GM12878 (cell line): Measurements from ENCODE around the gene HHIPL1. TPM values are rescaled to one million over a fixed set of nuclear protein-coding genes. Genes with fewer than 3 reads are reported as not detected.
A peak's percentile ranks its signal among the peaks of the same experiment; 100 is the strongest.

ENCODE experiments used
- ATAC-seq: fragments of 200-7000 bp; cut with Tn5 transposase; 3 replicates; pipeline ENCODE4 v1.9.1; 2020; ENCODE audit warnings: mild to moderate bottlenecking, moderate library complexity
- BruUV-seq: library from RNA; stranded (reverse); fragments of 400-500 nt; replicated peaks from 2 replicates; lab custom pipeline; 2021; lab: Mats Ljungman, UMichigan
- CTCF ChIA-PET: fragments of 300-600 bp; sonication (Branson Sonifier 250); formaldehyde crosslinking; extraction: SDS; loops from one replicate; lab custom pipeline; 2021; ENCODE audit warnings: inconsistent platforms; lab: Yijun Ruan, JAX
- POLR2A ChIA-PET: fragments of 350-600 bp; formaldehyde crosslinking; extraction: SDS; loops from one replicate; lab custom pipeline; 2021; ENCODE audit warnings: inconsistent platforms; lab: Charles Lee
- RAD21 ChIA-PET: fragments of 300-600 bp; sonication (Branson Sonifier 250); formaldehyde crosslinking; loops from one replicate; lab custom pipeline; 2023; ENCODE audit warnings: antibody characterized with exemption; ENCODE audit not compliant: unreplicated experiment; lab: Charles Lee
- SMC1A ChIA-PET: fragments of 300-600 bp; sonication (Branson Sonifier 250); formaldehyde crosslinking; loops from one replicate; lab custom pipeline; 2023; ENCODE audit not compliant: unreplicated experiment, uncharacterized antibody; lab: Charles Lee
- DNase-seq: peaks from one replicate; pipeline ENCODE4 v3.0.0-alpha.2; 2011; ENCODE audit warnings: low read depth, low spot score
- FAIRE-seq: peaks from 3 replicates; lab custom pipeline; 2011; peaks lifted over from hg19 to GRCh38; lab: Jason Lieb, UNC
- H2AFZ ChIP-seq: 2 replicates; pipeline ENCODE4 v1.6.0; 2011; ENCODE audit warnings: low read depth, low read length, control low read depth; ENCODE audit not compliant: control insufficient read depth
- H3K27ac ChIP-seq: 2 replicates; pipeline ENCODE4 v1.5.1; 2011; ENCODE audit warnings: control low read depth; ENCODE audit not compliant: control insufficient read depth, insufficient read depth
- H3K27me3 ChIP-seq, 2 experiments: replicated peaks in 1 of 2; 2 replicates each; pipeline versions ENCODE4 v1.6.0 to v1.6.1; 2011; ENCODE audit warnings: low read length in 1 of 2; ENCODE audit not compliant: control insufficient read depth in 2 of 2, insufficient read depth in 2 of 2
- H3K36me3 ChIP-seq, 2 experiments: 2 replicates each; pipeline ENCODE4 v1.5.1; 2011; ENCODE audit warnings: low read length in 1 of 2; ENCODE audit not compliant: control insufficient read depth in 2 of 2, insufficient read depth in 2 of 2
- H3K4me1 ChIP-seq: 2 replicates; pipeline ENCODE4 v1.6.1; 2011; ENCODE audit warnings: mild to moderate bottlenecking, low read length, moderate library complexity, mixed read lengths; ENCODE audit not compliant: control insufficient read depth, insufficient read depth
- H3K4me2 ChIP-seq: 2 replicates; pipeline ENCODE4 v1.6.0; 2011; ENCODE audit warnings: control low read depth; ENCODE audit not compliant: control insufficient read depth, insufficient read depth
- H3K4me3 ChIP-seq: fragments of 200-600 bp; sonication (generic); 2 replicates; pipeline ENCODE4 v1.5.1; 2016
- H3K79me2 ChIP-seq: 2 replicates; pipeline ENCODE4 v1.6.0; 2011; ENCODE audit warnings: low read length; ENCODE audit not compliant: control insufficient read depth, insufficient read depth
- H3K9ac ChIP-seq: 2 replicates; pipeline ENCODE4 v1.8.0; 2011; ENCODE audit warnings: low read length, control low read depth, mixed read lengths; ENCODE audit not compliant: control insufficient read depth, insufficient read depth
- H3K9me3 ChIP-seq: replicated peaks from 3 replicates; pipeline ENCODE4 v1.5.1; 2011; ENCODE audit warnings: mild to moderate bottlenecking, low read length; ENCODE audit not compliant: control insufficient read depth, insufficient read depth
- H4K20me1 ChIP-seq: 2 replicates; pipeline ENCODE4 v1.6.0; 2011; ENCODE audit not compliant: control insufficient read depth, insufficient read depth
- BHLHE40 ChIP-seq, 2 experiments: fragments of 450-650 bp in 1 of 2; IDR thresholded peaks; 2 replicates each; pipeline ENCODE4 v1.6.1; 2011 to 2017; ENCODE audit warnings: low read depth in 2 of 2, borderline replicate concordance in 1 of 2, improper control_type of control experiment in 1 of 2, low read length in 1 of 2, mild to moderate bottlenecking in 1 of 2
- CREB1 ChIP-seq: IDR thresholded peaks from 2 replicates; pipeline ENCODE4 v1.6.1; 2012; ENCODE audit warnings: low read depth, mild to moderate bottlenecking, inconsistent platforms
- DPF2 ChIP-seq: fragments of 450-650 bp; IDR thresholded peaks from 2 replicates; pipeline ENCODE4 v1.6.1; 2017; ENCODE audit warnings: mild to moderate bottlenecking
- EED ChIP-seq: sonication (generic); IDR thresholded peaks from 2 replicates; pipeline ENCODE4 v1.6.1; 2016; ENCODE audit warnings: antibody characterized with exemption, low read depth
- GATAD2B ChIP-seq: fragments of 450-650 bp; conservative IDR thresholded peaks from 2 replicates; pipeline ENCODE4 v1.6.1; 2017; ENCODE audit warnings: low read depth, mild to moderate bottlenecking, moderate library complexity
- IKZF1 ChIP-seq: fragments of 450-650 bp; conservative IDR thresholded peaks from 2 replicates; pipeline ENCODE4 v1.6.1; 2017; ENCODE audit warnings: antibody characterized with exemption, mild to moderate bottlenecking
- IKZF2 ChIP-seq, 2 experiments: fragments of 450-650 bp; IDR thresholded peaks; 2 replicates each; pipeline ENCODE4 v1.6.1; 2017; ENCODE audit warnings: mild to moderate bottlenecking in 2 of 2, moderate library complexity in 2 of 2
- KAT2A ChIP-seq: conservative IDR thresholded peaks from 2 replicates; pipeline ENCODE4 v1.6.1; 2011; ENCODE audit warnings: low read depth, low read length; ENCODE audit not compliant: control insufficient read depth
- MTA2 ChIP-seq: fragments of 450-650 bp; IDR thresholded peaks from 2 replicates; pipeline ENCODE4 v1.6.1; 2016; ENCODE audit warnings: low read depth, mild to moderate bottlenecking, moderate library complexity
- NBN ChIP-seq: fragments of 450-650 bp; IDR thresholded peaks from 2 replicates; pipeline ENCODE4 v1.6.1; 2016
- NR2C1 ChIP-seq: fragments of 450-650 bp; IDR thresholded peaks from 2 replicates; pipeline ENCODE4 v1.6.1; 2017; ENCODE audit warnings: antibody characterized with exemption, mild to moderate bottlenecking, moderate library complexity
- NR2F1 ChIP-seq: fragments of 450-650 bp; conservative IDR thresholded peaks from 2 replicates; pipeline ENCODE4 v1.6.1; 2017; ENCODE audit warnings: mild to moderate bottlenecking
- PML ChIP-seq: IDR thresholded peaks from 2 replicates; pipeline ENCODE4 v1.6.1; 2012; ENCODE audit warnings: low read length, inconsistent platforms
- RAD51 ChIP-seq: fragments of 450-650 bp; IDR thresholded peaks from 2 replicates; pipeline ENCODE4 v1.6.1; 2016; ENCODE audit warnings: moderate library complexity, mild to moderate bottlenecking, inconsistent platforms
- RUNX3 ChIP-seq: IDR thresholded peaks from 2 replicates; pipeline ENCODE4 v1.6.1; 2012; ENCODE audit warnings: low read length, inconsistent platforms
- WGBS: methylation state at CpG from one replicate; pipeline ENCODE4 v1.1.6; 2016; ENCODE audit warnings: low lambda C conversion rate; ENCODE audit not compliant: insufficient replicate concordance, insufficient coverage; ENCODE audit errors: missing lambda C conversion rate; 5-methylcytosine and 5-hydroxymethylcytosine counted together
- in situ Hi-C: fragments of 300-500 bp; cut with MboI; formaldehyde crosslinking; loops from 9 replicates; pipeline ENCODE4 v1.14.3; 2018; ENCODE audit warnings: mixed read lengths
- intact Hi-C: fragments of 100-400 bp; cut with micrococcal nuclease; formaldehyde crosslinking; loops from one replicate; pipeline ENCODE4 v1.14.2; 2022; ENCODE audit not compliant: unreplicated experiment
- polyA plus RNA-seq, 11 experiments: library from polyadenylated mRNA; depleted of rRNA in 4 of 11; unstranded in 6 of 11; stranded (reverse) in 5 of 11; fragments of >200 nt; fragmentation: Nextera tagmentation in 4 of 11; fragmentation: Illumina TruSeq in 1 of 11; extraction: Ambion mirVana in 4 of 11; extraction: Trizol in 1 of 11; gene quantifications; 1 replicate in 1 of 11; 2 replicates in 10 of 11; pipeline versions ENCODE4 v1.2.1 to v1.2.3, GENCODE V29; 2011 to 2016; ENCODE audit warnings: inconsistent platforms in 2 of 11, missing spikeins in 2 of 11, low read depth in 1 of 11
- total RNA-seq, 4 experiments: library from RNA; depleted of rRNA in 3 of 4; stranded (reverse); fragments of >200 nt in 3 of 4; fragmentation: Illumina TruSeq in 1 of 4; extraction: Trizol in 1 of 4; gene quantifications; 2 replicates each; pipeline versions ENCODE4 v1.2.1 to v1.2.3, GENCODE V29; 2013 to 2021
- TF ChIP-seq, protein P1 (sequence below): fragments of 450-650 bp; conservative IDR thresholded peaks from 2 replicates; pipeline ENCODE4 v1.6.1; 2017; ENCODE audit warnings: mild to moderate bottlenecking, moderate library complexity
- TF ChIP-seq, protein P2 (sequence below): fragments of 450-650 bp; IDR thresholded peaks from 2 replicates; pipeline ENCODE4 v1.6.1; 2016; ENCODE audit warnings: mild to moderate bottlenecking

HHIPL1 gene
- total and polyA plus RNA-seq, 10 of the 15 experiments (the other 5 are each of a cell fraction or from before 2014, with no cell fraction given), result 0.09 TPM; not detected in 9

DNA sequence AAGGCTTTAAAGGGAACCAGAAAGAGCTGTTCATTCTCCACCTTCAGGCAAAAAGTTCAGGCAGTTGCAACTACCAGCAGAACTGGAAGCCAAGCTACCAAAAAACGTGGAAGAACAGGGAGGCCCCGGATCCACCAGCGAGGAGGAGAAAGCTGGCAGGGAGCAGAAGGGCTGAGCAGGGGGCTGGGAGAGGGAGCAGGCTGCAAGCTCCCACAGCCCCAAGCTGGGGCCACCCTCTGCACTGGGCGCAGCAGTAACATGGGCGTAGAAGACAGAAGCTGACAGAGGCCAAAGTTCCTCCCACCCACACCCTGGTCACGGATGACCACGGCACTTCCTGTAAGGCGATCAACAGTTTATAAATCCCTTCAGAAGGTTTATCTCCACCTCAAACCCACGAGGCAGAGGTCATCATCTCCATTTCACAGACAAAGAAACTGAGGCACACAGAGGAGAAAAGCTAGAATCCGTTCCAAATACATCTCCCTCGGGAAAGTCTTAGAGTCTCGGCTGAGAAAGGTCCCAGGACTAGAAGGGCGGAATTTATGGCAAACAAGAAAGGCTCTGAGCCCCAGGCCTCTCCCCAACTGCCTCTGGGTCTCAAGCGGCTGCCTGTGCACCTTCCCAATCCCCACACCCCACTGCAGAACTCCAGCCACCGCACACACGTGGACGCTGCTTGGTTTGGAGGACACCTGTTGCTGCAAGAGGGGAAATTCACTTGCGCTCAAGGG is 42.7 kb upstream of the HHIPL1 start:
- Histone ChIP-seq H3K9ac (no peak overlapping the region), H3K4me2 (peak overlapping the region; percentile 44; the same call in 1 of the 2 replicates), H4K20me1 (no peaks in the 10 kb centered on the region), H2AFZ (no peak overlapping the region), H3K27ac (no peak overlapping the region), H3K9me3 (no peaks in the 10 kb centered on the region), H3K36me3 (no peaks in the 10 kb centered on the region), H3K79me2 (no peaks in the 10 kb centered on the region), H3K4me1 (peaks cover 11% of the 10 kb centered on the region; the same call in 1 of the 2 replicates), H3K4me3 (peak overlapping the region; percentile 36; the same call in 1 of the 2 replicates), H3K27me3 (no peaks in the 10 kb centered on the region; a peak in 1 of 4 replicates)
- ChIA-PET SMC1A (interaction anchor here (0.6 to 1.7 kb wide), 4 partner anchors 22 to 343 kb away, joined by 3 to 5 read pairs (median 3); no protein-coding TSS in a partner anchor), CTCF (interaction anchor here (0.5 to 1.6 kb wide), 4 partner anchors 12 to 26 kb away, joined by 3 to 4 read pairs (median 4); no protein-coding TSS in a partner anchor), RAD21 (interaction anchor here (0.7 to 2.7 kb wide), 3 partner anchors 12 to 121 kb away, joined by 3 to 7 read pairs (median 5); partner anchors contain the start of genes CCNK and SETD3), POLR2A (interaction anchor here (1.2 to 1.5 kb wide), 3 partner anchors 8 to 122 kb away, joined by 3 to 6 read pairs (median 3); partner anchors contain the start of gene SETD3)
- no peak for FAIRE-seq
- TF ChIP-seq IKZF2 (IDR thresholded peaks at IDR 0.05) (peak in 1 of 2 experiments; percentile 9; a peak in 1 of 4 replicates), MTA2 (0 out of 2 replicates have a peak, but pooled peaks have one; percentile 14), NR2C1 (peak; percentile 62; the same call in 1 of the 2 replicates), EED (no peak), PML (no peak), DPF2 (peak; percentile 35), CREB1 (no peak), RAD51 (no peak), KAT2A (no peak), IKZF1 (peak; percentile 60), GATAD2B (peak; percentile 44; the same call in 1 of the 2 replicates), NR2F1 (peak; percentile 97), NBN (peak; percentile 46), RUNX3 (no peak; the same call in 1 of the 2 replicates), BHLHE40 (IDR thresholded peaks at IDR 0.05; ENCODE audit: borderline replicate concordance in 1 of 2, low read depth in 2 of 2, low read length in 1 of 2) (peak in 1 of 2 experiments; percentile 62; a peak in 1 of 4 replicates)
- TF ChIP-seq, protein P1, sequence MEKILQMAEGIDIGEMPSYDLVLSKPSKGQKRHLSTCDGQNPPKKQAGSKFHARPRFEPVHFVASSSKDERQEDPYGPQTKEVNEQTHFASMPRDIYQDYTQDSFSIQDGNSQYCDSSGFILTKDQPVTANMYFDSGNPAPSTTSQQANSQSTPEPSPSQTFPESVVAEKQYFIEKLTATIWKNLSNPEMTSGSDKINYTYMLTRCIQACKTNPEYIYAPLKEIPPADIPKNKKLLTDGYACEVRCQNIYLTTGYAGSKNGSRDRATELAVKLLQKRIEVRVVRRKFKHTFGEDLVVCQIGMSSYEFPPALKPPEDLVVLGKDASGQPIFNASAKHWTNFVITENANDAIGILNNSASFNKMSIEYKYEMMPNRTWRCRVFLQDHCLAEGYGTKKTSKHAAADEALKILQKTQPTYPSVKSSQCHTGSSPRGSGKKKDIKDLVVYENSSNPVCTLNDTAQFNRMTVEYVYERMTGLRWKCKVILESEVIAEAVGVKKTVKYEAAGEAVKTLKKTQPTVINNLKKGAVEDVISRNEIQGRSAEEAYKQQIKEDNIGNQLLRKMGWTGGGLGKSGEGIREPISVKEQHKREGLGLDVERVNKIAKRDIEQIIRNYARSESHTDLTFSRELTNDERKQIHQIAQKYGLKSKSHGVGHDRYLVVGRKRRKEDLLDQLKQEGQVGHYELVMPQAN, result 0 out of 2 replicates have a peak, but pooled peaks have one; percentile 20
- TF ChIP-seq, protein P2, sequence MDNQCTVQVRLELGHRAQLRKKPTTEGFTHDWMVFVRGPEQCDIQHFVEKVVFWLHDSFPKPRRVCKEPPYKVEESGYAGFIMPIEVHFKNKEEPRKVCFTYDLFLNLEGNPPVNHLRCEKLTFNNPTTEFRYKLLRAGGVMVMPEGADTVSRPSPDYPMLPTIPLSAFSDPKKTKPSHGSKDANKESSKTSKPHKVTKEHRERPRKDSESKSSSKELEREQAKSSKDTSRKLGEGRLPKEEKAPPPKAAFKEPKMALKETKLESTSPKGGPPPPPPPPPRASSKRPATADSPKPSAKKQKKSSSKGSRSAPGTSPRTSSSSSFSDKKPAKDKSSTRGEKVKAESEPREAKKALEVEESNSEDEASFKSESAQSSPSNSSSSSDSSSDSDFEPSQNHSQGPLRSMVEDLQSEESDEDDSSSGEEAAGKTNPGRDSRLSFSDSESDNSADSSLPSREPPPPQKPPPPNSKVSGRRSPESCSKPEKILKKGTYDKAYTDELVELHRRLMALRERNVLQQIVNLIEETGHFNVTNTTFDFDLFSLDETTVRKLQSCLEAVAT, result peak; percentile 92
- BruUV-seq, result no TSS peak
- ATAC-seq, result peak; percentile 34
- 46% methylated on average over 18 of the region's 18 CpGs for WGBS
- in situ Hi-C loops (no loop called here), intact Hi-C loops (no loop called here)
- no peak for DNase-seq
